ENCODE results near the gene ORAI2.

Gene ORAI2

DNA sequence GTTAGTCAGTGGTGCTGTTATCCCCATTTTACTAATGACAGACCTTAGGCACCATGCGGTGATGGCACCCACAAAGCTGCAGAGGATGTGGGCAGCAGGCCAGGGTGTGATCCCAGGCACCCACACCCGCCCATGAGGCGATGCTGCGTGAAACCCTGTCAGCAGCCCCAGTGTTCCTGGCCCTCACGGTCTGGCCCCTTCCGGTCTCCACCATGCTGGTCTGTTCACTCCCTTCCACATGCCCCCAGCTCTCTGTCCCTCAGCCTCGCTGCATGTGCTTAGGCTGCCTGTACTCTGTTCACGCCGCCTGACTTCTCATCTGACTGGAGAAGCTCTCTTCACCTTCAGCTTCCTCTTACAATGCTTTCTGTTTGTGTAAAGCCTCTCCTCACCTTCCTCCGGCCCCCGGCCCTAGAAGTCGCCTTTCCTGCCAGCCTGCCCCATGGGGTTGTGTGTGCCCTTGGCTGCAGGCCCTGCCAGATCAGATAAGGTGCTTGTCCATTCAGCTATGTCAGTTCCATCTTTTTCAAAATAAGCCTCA, 17.6 kb upstream of the ORAI2 start:
- no peak for DNase-seq

- no peak for DNase-seq
Measured at GRCh38 chr7:102416406-102416805, 17.0 kb upstream of the ORAI2 start.

DNA sequence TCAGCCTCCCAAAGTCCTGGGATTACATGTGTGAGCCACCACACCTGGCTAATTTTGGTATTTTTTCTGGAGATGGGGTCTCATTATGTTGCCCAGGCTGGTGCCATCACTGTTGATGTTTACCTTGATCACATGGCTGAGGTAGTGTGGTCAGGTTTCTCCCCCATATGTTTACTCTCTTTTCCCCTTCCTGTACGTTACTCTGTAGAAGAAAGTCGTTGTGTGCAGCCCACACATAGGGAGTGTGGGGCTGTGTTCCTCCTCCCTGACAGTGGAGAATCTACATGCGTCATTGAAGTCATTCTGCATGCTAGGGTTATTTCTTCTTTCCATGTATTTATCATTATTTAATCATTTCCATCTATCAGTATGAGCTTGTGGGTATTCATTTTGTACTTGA, 16.3 kb upstream of the ORAI2 start:
- DNase-seq, result no peak

GRCh38 chr7:102418592-102418991, 14.8 kb upstream of the ORAI2 start:
- DNase-seq, result no peak

- no peak for DNase-seq
Measured at GRCh38 chr7:102421706-102422240, 11.6 kb upstream of the ORAI2 start.

DNA sequence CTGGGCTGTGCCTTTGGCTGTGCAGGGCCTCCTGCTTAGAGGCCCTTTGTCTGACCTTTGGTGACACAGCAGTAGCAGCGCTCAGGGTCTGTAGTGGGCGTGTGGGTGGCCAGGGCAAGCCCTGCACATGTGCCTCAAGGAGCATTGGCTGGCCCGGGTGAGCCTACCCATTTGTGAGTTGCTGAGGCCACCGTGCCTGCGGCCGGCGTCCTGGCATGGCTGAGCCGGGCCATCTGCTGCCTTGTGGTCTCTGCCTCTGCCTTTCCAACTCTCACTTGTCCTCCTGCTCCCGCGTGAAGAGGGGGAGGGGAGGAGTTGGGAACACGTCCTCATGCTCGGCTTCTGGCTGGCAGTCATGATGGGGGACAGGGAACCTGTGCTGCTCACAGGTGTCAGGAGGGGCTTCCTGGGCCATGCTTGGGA, 9.2 kb upstream of the ORAI2 start:
- no peak for DNase-seq

- no peak for DNase-seq
Measured at GRCh38 chr7:102424787-102425218, 8.6 kb upstream of the ORAI2 start.

DNA sequence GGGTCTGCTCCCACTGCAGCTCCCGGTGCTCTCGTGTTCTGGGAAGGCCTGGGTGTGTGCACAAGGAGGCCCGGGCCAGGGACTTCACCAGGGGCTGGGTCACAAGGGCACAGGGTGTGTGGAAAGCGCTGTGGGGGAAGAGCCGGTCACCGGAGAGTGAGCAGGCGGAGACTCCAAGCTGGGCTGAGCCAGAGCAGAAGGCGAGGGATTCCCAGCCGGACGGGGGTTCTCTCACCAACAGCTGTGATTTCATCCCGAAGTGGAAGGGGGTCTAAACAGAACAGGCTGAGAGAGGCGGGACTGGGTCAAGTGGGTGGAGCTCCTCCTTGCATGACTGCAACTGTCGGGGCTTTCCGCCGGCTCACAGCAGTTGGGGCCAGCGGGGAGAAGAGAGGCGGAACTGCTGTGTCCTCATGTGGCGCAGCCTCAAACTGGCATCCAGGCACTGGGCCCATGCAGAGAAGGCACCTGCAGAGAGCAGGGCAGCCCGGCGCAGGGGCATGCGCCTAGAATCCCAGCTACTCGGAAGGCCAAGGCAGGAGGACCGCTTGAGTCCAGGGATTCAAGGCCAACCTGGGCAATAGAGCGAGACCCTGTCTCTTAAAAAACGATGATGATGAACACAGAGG, 7.6 kb upstream of the ORAI2 start:
- no peak for DNase-seq

DNA sequence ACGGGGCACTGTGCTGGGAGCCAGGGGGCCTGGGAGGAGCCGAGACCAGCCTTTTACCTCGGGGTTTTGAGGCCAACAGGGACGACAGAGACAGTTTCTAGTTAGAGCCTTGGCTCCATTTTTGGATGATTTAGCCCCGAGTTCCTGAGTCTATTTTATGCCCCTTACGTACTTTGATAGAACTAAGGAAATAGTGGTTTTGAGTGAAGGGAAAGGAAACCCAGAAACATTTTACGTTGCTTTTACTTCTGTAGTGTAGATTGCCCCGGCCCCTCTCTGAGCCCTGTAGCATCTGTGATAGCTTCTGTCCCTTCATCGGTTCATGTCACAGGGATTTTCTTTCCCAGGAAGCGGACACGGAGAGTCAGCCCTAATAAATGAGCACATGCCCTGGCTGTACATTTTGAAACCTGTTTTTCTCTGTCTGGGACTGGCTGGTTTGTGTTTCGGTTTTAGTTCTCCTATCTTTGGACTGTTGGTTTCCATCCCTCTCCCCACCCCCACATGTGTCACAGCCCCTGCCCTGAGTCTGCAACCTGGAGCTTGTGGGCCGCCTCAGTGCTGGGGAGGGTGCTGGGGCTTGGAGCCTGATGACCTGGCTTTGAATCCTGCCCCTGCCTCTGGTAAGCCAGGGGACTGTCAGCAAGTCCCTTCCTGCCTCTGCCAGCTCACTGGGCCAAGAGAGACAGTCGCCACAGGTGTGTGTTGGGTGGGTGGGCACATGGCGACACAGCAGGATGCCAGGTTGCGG, 6.9 kb upstream of the ORAI2 start:
- DNase-seq, result no peak

DNA sequence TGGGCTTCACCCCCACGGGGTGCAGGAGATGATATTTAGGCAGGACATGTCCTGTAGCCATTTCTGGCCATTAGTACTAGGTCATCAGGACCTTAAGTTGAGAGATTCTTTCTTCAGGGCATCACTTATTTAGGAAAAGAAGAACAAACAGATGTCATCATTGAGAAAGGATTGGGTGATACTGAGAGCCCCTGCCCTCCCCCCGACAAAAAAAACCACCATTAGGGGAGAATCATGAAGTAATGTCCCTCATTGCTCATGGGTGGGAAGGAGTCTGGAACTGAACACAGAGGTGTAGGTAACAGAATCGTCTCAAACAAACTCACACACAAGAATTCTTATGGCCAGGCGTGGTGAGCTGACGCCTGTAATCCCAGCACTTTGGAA, 6.4 kb upstream of the ORAI2 start:
- DNase-seq, result no peak

- DNase-seq, result no peak
Measured at GRCh38 chr7:102429141-102429899, 4.1 kb upstream of the ORAI2 start.

DNA sequence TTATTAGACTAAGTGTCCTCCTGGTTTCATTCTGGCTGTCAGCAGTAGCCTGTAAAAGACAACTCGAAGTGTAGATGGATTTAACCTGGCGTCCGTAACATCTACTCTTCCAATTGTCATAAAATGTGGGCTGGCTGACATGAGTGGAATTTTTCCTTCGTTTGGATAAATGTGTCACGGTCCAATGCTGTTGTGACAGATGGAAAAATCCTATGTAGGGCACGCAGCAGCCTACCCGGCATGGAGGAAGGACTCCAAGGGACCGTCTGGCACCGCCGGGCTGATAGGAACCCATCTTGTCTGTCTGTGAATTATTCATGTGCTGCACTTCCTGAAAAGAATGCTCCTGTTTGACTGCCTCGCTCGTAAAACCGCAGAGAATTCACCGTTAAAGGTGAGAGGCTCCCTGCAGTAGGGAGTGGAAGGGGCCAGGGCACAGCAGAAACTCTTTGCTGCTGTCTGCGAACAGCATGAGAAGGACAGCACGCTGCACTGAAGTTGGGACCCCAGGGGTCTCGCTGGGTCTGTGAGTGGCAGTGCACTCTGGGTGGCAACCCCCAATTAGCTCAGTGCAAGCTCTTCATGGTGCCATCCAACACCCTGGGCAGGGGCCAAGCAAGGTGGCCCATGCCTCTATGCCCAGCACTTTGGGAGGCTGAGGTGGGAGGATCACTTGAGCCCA, 1.6 kb upstream of the ORAI2 start:
- DNase-seq, result peak; percentile 69

DNA sequence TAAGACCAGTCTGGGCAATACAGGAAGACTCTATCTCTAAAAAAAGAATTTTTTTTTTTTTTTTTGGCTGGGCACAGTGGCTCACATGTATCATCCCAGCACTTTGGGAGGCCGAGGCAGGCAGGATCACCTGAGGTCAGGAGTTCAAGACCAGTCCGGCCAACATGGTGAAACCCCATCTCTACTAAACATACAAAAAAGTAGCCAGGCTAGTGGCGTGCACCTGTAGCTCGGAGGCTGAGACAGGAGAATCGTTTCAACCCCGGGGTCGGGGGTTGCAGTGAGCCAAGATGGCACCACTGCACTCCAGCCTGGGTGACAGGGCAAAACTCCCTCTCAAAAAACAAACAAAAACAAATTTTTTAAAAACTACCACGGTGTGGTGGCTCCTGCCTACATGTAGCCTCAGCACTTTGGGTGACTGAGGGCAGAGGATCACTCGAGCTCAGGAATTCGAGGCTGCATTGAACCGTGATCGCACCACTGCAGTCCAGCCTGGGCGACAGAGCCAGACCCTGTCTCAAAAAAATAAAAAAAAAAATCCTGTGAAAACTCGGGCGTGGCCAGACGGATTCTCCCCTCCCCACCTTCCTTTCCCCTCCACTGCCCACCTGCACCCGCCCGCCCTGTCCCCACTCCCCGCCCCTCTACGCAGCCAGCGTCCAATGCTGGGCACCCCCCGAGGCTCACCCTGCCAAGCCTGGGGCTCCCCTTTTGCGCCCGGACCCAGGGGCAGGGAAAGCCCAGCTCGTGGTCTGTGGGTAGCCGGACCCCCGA, 745 bp upstream of the ORAI2 start:
- DNase-seq, result peak; percentile 9

GRCh38 chr7:102434039-102434486, 688 bp downstream of the ORAI2 start:
- DNase-seq, result peak; percentile 35

DNA sequence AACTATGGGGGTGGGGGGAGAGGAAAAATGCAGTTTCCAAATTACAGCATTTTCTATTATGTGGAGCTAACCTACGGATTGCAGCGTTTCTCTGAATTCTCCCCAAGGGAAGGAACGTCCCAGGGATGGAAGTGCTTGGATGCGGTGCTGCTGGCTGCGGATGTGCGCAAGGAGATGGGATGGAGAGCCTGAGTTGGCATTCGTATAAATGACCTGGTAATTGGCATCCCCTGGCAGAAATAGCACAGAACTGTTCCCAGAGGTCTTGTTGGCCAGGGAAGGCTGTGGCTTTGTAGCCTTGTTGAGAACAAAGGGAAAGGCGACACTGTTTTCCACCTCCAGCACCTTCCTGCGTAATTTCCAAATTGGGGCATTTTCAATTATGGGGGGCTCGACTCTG, 2.7 kb downstream of the ORAI2 start:
- no peak for DNase-seq

GRCh38 chr7:102439963-102440795, 6.8 kb downstream of the ORAI2 start:
- no peak for DNase-seq

DNA sequence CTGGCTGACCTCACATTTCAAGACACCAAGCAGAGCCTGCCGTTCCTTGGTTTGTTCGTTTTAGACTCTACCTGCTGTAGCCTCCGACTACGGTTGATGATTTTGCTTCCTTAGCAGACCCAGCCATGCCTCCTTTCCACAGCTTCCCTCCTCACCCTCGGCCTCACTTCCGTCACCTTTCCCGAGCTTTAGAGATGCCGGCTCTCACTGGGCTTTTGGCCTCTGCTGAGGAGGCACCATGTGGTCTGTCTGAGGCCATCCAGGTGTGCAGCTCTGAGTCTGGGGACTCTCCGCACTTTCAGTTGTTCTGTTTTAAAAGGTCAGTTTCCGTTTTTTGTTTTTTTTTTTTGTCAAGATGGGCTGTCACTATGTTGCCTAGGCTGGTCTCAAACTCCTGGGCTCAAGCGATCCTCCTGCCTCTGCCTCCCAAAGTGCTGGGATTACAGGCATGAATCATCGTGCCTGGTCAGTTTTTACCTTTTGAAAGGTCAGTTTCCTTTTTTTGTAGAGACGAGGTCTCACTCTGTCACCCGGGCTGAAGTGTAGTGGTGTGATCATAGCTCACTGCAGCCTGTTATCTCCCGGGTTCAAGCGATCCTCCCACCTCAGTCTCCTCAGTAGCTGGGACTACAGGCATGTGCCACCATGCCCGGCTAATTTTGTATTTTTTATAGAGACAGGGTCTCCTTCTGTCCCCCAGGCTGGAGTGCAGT, 11.7 kb downstream of the ORAI2 start:
- no peak for DNase-seq

DNA sequence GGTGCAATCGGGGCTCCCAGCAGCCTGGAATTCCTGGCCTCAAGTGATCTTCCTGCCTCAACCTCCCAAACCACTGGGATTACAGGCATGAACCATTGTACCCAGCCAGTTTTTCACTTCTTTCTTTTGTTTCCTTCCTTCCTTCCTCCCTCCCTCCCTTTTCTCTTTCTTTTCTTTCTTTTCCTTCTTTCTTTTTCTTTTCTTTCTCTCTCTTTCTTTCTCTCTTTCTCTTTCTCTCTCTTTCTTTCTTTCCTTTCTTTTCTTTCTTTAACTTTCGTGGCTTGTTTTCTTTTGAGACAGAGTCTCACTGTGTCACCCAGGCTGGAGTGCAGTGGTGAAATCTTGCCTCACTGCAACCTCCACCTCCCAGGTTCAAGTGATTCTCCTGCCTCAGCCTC, 12.3 kb downstream of the ORAI2 start:
- no peak for DNase-seq

DNA sequence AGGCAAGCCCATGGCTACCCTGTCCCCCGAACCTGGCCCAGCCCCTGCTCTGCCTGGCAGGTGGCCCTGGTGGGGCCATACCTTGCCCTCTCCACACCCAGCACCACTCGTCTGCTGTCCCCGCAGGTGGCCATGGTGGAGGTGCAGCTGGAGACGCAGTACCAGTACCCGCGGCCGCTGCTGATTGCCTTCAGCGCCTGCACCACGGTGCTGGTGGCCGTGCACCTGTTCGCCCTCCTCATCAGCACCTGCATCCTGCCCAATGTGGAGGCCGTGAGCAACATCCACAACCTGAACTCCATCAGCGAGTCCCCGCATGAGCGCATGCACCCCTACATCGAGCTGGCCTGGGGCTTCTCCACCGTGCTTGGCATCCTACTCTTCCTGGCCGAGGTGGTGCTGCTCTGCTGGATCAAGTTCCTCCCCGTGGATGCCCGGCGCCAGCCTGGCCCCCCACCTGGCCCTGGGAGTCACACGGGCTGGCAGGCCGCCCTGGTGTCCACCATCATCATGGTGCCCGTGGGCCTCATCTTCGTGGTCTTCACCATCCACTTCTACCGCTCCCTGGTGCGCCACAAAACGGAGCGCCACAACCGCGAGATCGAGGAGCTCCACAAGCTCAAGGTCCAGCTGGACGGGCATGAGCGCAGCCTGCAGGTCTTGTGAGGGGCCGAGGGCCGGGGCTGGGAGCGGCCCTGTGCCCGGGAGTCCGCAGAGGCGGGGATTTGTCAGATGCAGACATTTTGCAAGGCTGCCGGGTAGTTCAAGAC, 13.2 kb downstream of the ORAI2 start:
- no peak for DNase-seq

- DNase-seq, result no peak
Measured at GRCh38 chr7:102447311-102447710, 13.9 kb downstream of the ORAI2 start.
